K562 (cell line): Measurements from ENCODE around the gene CEP76. TPM values are rescaled to one million over a fixed set of nuclear protein-coding genes. Genes with fewer than 3 reads are reported as not detected.

Experiments
- CAMTA2 ChIP-seq: fragments of 250-450 bp; sonication (Bioruptor Pico); conservative IDR thresholded peaks from 2 replicates; pipeline ENCODE4 v1.5.1; 2022
- CBFA2T3 ChIP-seq: fragments of 450-650 bp; IDR thresholded peaks from 2 replicates; pipeline ENCODE4 v1.6.1; 2017
- DDX20 ChIP-seq: fragments of 450-650 bp; IDR thresholded peaks from 2 replicates; pipeline ENCODE4 v1.6.1; 2016; ENCODE audit warnings: missing genetic modification characterization, low read depth, mild to moderate bottlenecking, missing compliant biosample characterization, moderate library complexity
- FIP1L1 ChIP-seq: fragments of 200-400 bp; formaldehyde crosslinking; IDR thresholded peaks from 2 replicates; pipeline ENCODE4 v1.6.1; 2018; ENCODE audit warnings: mild to moderate bottlenecking, low read depth, low read length; ENCODE audit not compliant: poor library complexity, severe bottlenecking
- HDAC1 ChIP-seq, 2 experiments: fragments of 450-650 bp; IDR thresholded peaks; 2 replicates each; pipeline ENCODE4 v1.6.1; 2016 to 2017; ENCODE audit warnings: inconsistent platforms in 1 of 2, mild to moderate bottlenecking in 1 of 2, moderate library complexity in 1 of 2
- KHSRP ChIP-seq: fragments of 450-650 bp; IDR thresholded peaks from 2 replicates; pipeline ENCODE4 v1.6.1; 2017
- MAZ ChIP-seq, 2 experiments: fragments of 450-650 bp in 1 of 2; sonication (generic) in 1 of 2; formaldehyde crosslinking; IDR thresholded peaks in 1 of 2; conservative IDR thresholded peaks in 1 of 2; 2 replicates each; pipeline versions ENCODE4 v1.4.0 to v1.5.0; 2020; ENCODE audit warnings: mild to moderate bottlenecking in 1 of 2, missing genetic modification reagents in 1 of 2
- NFE2L1 ChIP-seq: fragments of 450-650 bp; IDR thresholded peaks from 2 replicates; pipeline ENCODE4 v1.6.1; 2016; ENCODE audit warnings: missing genetic modification characterization, low read depth, mild to moderate bottlenecking, missing compliant biosample characterization, moderate library complexity, borderline replicate concordance
- NFIC ChIP-seq: fragments of 450-650 bp; IDR thresholded peaks from 2 replicates; pipeline ENCODE4 v1.6.1; 2017; ENCODE audit warnings: mild to moderate bottlenecking, inconsistent platforms
- NFIX ChIP-seq: fragments of 250-450 bp; sonication (Bioruptor Pico); IDR thresholded peaks from 2 replicates; pipeline ENCODE4 v1.4.0; 2020; ENCODE audit warnings: low read depth, mild to moderate bottlenecking, moderate library complexity
- RBM22 ChIP-seq: fragments of 200-400 bp; formaldehyde crosslinking; IDR thresholded peaks from 2 replicates; pipeline ENCODE4 v1.6.1; 2018; ENCODE audit warnings: low read length, low read depth; ENCODE audit not compliant: poor library complexity, severe bottlenecking
- SMARCE1 ChIP-seq: fragments of 450-650 bp; IDR thresholded peaks from 2 replicates; pipeline ENCODE4 v1.7.1; 2016; ENCODE audit warnings: mild to moderate bottlenecking
- TFAM ChIP-seq: fragments of 250-450 bp; sonication (Bioruptor Pico); conservative IDR thresholded peaks from 2 replicates; pipeline ENCODE4 v1.5.0; 2021; ENCODE audit warnings: mild to moderate bottlenecking, moderate library complexity
- XRCC3 ChIP-seq: fragments of 450-650 bp; IDR thresholded peaks from 2 replicates; pipeline ENCODE4 v1.6.1; 2017; ENCODE audit warnings: mild to moderate bottlenecking, moderate library complexity
- ZNF12 ChIP-seq: sonication (generic); formaldehyde crosslinking; IDR thresholded peaks from 2 replicates; pipeline ENCODE4 v1.4.0; 2020; ENCODE audit warnings: mild to moderate bottlenecking, missing genetic modification reagents
- ZNF124 ChIP-seq: sonication (generic); formaldehyde crosslinking; IDR thresholded peaks from 2 replicates; pipeline ENCODE4 v1.8.1; 2022; ENCODE audit warnings: missing genetic modification reagents
- ZNF217 ChIP-seq: sonication (generic); formaldehyde crosslinking; IDR thresholded peaks from 2 replicates; pipeline ENCODE4 v1.8.0; 2022; ENCODE audit warnings: mild to moderate bottlenecking, missing genetic modification reagents
- ZNF444 ChIP-seq: fragments of 250-450 bp; sonication (Bioruptor Pico); IDR thresholded peaks from 2 replicates; pipeline ENCODE4 v1.4.0; 2020; ENCODE audit warnings: mild to moderate bottlenecking, moderate library complexity
- ZNF696 ChIP-seq: fragments of 250-450 bp; sonication (Bioruptor Pico); conservative IDR thresholded peaks from 2 replicates; pipeline ENCODE4 v1.4.0; 2020; ENCODE audit warnings: mild to moderate bottlenecking, moderate library complexity
- ZNF830 ChIP-seq: fragments of 250-450 bp; sonication (Bioruptor Pico); IDR thresholded peaks from 2 replicates; pipeline ENCODE4 v1.5.0; 2021; ENCODE audit warnings: mild to moderate bottlenecking
- polyA plus RNA-seq, 8 experiments: library from polyadenylated mRNA; depleted of rRNA in 4 of 8; stranded (reverse) in 5 of 8; unstranded in 3 of 8; fragments of >200 nt; fragmentation: Nextera tagmentation in 2 of 8; fragmentation: Illumina TruSeq in 1 of 8; extraction: Ambion mirVana in 2 of 8; extraction: Trizol in 1 of 8; gene quantifications; 2 replicates each; pipeline versions ENCODE4 v1.2.1 to v1.2.3, GENCODE V29; 2011 to 2014; ENCODE audit warnings: inconsistent platforms in 1 of 8, missing spikeins in 1 of 8
- total RNA-seq, 7 experiments: library from RNA; depleted of rRNA in 6 of 7; stranded (reverse); fragments of >200 nt in 6 of 7; fragmentation: Illumina TruSeq in 2 of 7; extraction: Trizol in 2 of 7; gene quantifications; 2 replicates each; pipeline versions ENCODE4 v1.2.1 to v1.2.3, GENCODE V29; 2011 to 2021; ENCODE audit warnings: low replicate concordance in 1 of 7
- TF ChIP-seq, protein P1 (sequence below): fragments of 250-450 bp; sonication (Bioruptor Pico); IDR thresholded peaks from 2 replicates; pipeline ENCODE4 v1.5.0; 2021; ENCODE audit warnings: mild to moderate bottlenecking, borderline replicate concordance
- TF ChIP-seq, protein P2 (sequence below): fragments of 450-650 bp; IDR thresholded peaks from 2 replicates; pipeline ENCODE4 v1.6.1; 2016
- TF ChIP-seq, protein P3 (sequence below): fragments of 450-650 bp; IDR thresholded peaks from 2 replicates; pipeline ENCODE4 v1.6.1; 2016; ENCODE audit warnings: low read depth, mild to moderate bottlenecking, moderate library complexity
- TF ChIP-seq, protein P4 (sequence below): fragments of 450-650 bp; IDR thresholded peaks from 2 replicates; pipeline ENCODE4 v1.6.1; 2018; ENCODE audit warnings: mild to moderate bottlenecking, low read depth; ENCODE audit not compliant: partially characterized antibody

The CEP76 gene
- total and polyA plus RNA-seq, 9 of the 15 experiments (the other 6 are each of a cell fraction or from before 2014, with no cell fraction given) = 5.3 to 27.3 (median 19.3) TPM

DNA sequence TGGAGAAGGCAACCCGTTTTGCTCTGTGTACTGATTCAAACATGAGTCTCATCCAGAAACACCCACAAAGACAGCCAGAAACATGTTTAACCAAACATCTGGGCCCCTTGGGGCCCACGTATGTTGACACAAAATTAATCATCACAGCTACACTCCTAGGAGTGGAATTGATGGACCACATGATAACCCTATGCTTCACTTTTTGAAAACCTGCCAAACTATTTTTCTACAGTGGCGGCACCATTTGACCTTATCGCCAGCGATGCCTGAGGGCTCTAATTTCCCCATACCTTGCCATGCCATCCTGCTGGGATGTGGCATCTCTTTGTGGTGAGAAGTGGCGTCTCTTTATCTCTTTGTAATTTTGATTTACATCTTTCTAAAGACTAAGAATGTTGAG, 38.8 kb upstream of the CEP76 start (continued):
- no peak for TF ChIP-seq DDX20 (tag)
- TF ChIP-seq SMARCE1 = 0 out of 2 replicates have a peak, but pooled peaks have one; percentile 39
- no peak for TF ChIP-seq ZNF217 (CRISPR knock-in tag)
- peak; percentile 83 for TF ChIP-seq NFIC
- no peak for TF ChIP-seq ZNF124
- no peak for TF ChIP-seq ZNF444 (CRISPR knock-in tag)
- TF ChIP-seq MAZ (CRISPR knock-in tag; conservative IDR thresholded peaks at IDR 0.05 in 1 of 2, IDR thresholded peaks at IDR 0.05 in 1 of 2) = no peak
- TF ChIP-seq HDAC1 (IDR thresholded peaks at IDR 0.05) = no peak
- TF ChIP-seq ZNF696 (CRISPR knock-in tag) = no peak
- TF ChIP-seq, protein P1, sequence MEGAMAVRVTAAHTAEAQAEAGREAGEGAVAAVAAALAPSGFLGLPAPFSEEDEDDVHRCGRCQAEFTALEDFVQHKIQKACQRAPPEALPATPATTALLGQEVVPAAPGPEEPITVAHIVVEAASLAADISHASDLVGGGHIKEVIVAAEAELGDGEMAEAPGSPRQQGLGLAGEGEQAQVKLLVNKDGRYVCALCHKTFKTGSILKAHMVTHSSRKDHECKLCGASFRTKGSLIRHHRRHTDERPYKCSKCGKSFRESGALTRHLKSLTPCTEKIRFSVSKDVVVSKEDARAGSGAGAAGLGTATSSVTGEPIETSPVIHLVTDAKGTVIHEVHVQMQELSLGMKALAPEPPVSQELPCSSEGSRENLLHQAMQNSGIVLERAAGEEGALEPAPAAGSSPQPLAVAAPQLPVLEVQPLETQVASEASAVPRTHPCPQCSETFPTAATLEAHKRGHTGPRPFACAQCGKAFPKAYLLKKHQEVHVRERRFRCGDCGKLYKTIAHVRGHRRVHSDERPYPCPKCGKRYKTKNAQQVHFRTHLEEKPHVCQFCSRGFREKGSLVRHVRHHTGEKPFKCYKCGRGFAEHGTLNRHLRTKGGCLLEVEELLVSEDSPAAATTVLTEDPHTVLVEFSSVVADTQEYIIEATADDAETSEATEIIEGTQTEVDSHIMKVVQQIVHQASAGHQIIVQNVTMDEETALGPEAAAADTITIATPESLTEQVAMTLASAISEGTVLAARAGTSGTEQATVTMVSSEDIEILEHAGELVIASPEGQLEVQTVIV (CRISPR knock-in tag) = no peak
- no peak for TF ChIP-seq ZNF830 (CRISPR knock-in tag)
- peak; percentile 70 for TF ChIP-seq CBFA2T3
- TF ChIP-seq NFIX (CRISPR knock-in tag) = no peak
- TF ChIP-seq TFAM (CRISPR knock-in tag) = no peak
- TF ChIP-seq, protein P2, sequence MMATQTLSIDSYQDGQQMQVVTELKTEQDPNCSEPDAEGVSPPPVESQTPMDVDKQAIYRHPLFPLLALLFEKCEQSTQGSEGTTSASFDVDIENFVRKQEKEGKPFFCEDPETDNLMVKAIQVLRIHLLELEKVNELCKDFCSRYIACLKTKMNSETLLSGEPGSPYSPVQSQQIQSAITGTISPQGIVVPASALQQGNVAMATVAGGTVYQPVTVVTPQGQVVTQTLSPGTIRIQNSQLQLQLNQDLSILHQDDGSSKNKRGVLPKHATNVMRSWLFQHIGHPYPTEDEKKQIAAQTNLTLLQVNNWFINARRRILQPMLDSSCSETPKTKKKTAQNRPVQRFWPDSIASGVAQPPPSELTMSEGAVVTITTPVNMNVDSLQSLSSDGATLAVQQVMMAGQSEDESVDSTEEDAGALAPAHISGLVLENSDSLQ = peak; percentile 62
- TF ChIP-seq CAMTA2 (CRISPR knock-in tag) = no peak
- TF ChIP-seq, protein P3, sequence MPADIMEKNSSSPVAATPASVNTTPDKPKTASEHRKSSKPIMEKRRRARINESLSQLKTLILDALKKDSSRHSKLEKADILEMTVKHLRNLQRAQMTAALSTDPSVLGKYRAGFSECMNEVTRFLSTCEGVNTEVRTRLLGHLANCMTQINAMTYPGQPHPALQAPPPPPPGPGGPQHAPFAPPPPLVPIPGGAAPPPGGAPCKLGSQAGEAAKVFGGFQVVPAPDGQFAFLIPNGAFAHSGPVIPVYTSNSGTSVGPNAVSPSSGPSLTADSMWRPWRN = no peak
- no peak for TF ChIP-seq KHSRP
- TF ChIP-seq, protein P4, sequence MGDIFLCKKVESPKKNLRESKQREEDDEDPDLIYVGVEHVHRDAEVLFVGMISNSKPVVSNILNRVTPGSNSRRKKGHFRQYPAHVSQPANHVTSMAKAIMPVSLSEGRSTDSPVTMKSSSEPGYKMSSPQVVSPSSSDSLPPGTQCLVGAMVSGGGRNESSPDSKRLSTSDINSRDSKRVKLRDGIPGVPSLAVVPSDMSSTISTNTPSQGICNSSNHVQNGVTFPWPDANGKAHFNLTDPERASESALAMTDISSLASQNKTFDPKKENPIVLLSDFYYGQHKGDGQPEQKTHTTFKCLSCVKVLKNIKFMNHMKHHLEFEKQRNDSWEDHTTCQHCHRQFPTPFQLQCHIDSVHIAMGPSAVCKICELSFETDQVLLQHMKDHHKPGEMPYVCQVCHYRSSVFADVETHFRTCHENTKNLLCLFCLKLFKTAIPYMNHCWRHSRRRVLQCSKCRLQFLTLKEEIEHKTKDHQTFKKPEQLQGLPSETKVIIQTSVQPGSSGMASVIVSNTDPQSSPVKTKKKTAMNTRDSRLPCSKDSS = no peak
- no peak for TF ChIP-seq XRCC3
- TF ChIP-seq RBM22 = no peak
- no peak for TF ChIP-seq NFE2L1
- TF ChIP-seq ZNF12 (CRISPR knock-in tag) = no peak
- TF ChIP-seq FIP1L1 = no peak
